HL-60 (cell line): ENCODE measurements around the gene DEPDC4.
A peak's percentile ranks its signal among the peaks of the same experiment; 100 is the strongest.
"Not testable (repeated sequence)": the region's sequence is repeated elsewhere in the genome, so short reads cannot be mapped to it uniquely, and the experiment has no call there.

Experiments
- DNase-seq, 2 experiments: peaks; one replicate each; pipeline ENCODE4 v3.0.0-alpha.2; 2010 to 2020; ENCODE audit warnings: low read depth in 1 of 2, low spot score in 1 of 2
- H3K27ac ChIP-seq: fragments of 250-450 bp; sonication (Bioruptor Pico); replicated peaks from 2 replicates; pipeline ENCODE4 v1.5.1; 2020; ENCODE audit warnings: mild to moderate bottlenecking, moderate library complexity
- H3K27me3 ChIP-seq: fragments of 250-450 bp; sonication (Bioruptor Pico); 2 replicates; pipeline ENCODE4 v1.5.1; 2021; ENCODE audit warnings: mild to moderate bottlenecking, moderate library complexity; ENCODE audit not compliant: insufficient read depth, poor library complexity, severe bottlenecking
- H3K4me3 ChIP-seq: replicated peaks from 2 replicates; pipeline ENCODE4 v1.5.1; 2011; ENCODE audit warnings: mild to moderate bottlenecking, control low read depth, low read length; ENCODE audit not compliant: insufficient read depth
- CTCF ChIP-seq: IDR thresholded peaks from one replicate; pipeline ENCODE4 v1.5.1; 2011; ENCODE audit warnings: low read length, control low read depth, inconsistent platforms; ENCODE audit not compliant: insufficient read depth
- GABPA ChIP-seq: IDR thresholded peaks from 2 replicates; pipeline ENCODE4 v1.6.1; 2012; ENCODE audit warnings: low read depth
- POLR2AphosphoS5 ChIP-seq: IDR thresholded peaks from 2 replicates; pipeline ENCODE4 v1.6.1; 2012; ENCODE audit warnings: low read depth
- REST ChIP-seq: IDR thresholded peaks from 2 replicates; pipeline ENCODE4 v1.6.1; 2012; ENCODE audit warnings: low read depth; ENCODE audit not compliant: insufficient replicate concordance
- SPI1 ChIP-seq: IDR thresholded peaks from 2 replicates; pipeline ENCODE4 v1.6.1; 2012; ENCODE audit warnings: low read depth, mild to moderate bottlenecking, borderline replicate concordance
- long read RNA-seq: library from polyadenylated mRNA; unstranded; transcript quantifications from one replicate; pipeline ENCODE4 v2.0.0, GENCODE V29; 2020

Gene DEPDC4
- long read RNA-seq, partial matches to known transcripts = 3 of 16 reads
- long read RNA-seq, other reads (novel, unspliced or antisense) = 12 of 16 reads

DNA sequence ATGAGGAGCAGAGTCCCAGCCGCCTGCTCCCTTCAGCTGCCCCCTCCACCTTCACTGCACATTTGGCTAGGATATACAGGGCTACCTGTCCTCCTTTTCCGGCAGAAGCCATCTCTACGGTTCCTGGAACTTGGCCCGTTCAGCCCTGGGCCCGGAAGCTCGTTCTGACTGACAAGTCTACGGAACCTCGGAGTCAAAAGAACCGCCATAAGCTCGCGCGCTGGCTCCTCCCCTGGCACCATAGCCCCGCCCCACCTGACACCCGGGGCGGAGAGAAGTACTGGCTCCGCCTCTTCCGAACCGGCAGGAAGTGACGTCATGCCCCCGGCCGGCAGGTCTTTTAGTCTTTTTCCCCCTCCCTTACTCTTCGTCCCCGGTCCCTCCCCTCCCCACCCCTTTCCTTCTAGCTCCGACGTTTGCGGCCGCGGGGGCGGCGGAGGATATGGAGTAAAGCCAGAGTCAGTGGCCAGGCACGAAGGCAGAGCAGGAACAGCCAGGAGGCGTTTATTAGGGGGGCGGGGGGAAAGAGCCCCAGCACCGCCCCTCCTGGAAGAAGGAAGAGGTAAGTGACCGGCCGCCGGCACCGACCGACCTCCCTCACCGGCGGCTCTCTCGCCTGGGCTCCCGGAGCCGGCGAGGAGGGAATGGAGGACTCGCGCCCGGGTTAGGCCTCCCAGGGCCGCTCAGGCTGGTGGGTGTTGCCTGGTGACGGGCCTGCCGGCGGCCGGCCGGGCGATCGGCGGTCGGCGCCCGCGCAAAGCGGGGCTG is at the start of gene DEPDC4, which contains the start of gene SCYL2:
Gene DEPDC4, minus strand, starts transcription at position 245 of the 768 bp plus-strand sequence. Its CDS starts 3 bp downstream, at position 242.
Gene SCYL2, plus strand, starts transcription at position 343 of the 768 bp plus-strand sequence. CDS start 15,794 bp downstream, outside the sequence.
- peak; percentile 92 to 95 for DNase-seq
- no peaks in the 10 kb centered on the region for H3K27me3 ChIP-seq
- peak within 1 kb of the TSS; percentile 64 for H3K4me3 ChIP-seq
- peak within 1 kb of the TSS; percentile 85 for H3K27ac ChIP-seq
- TF ChIP-seq REST (no peak), SPI1 (peak; percentile 9; the same call in 1 of the 2 replicates), POLR2AphosphoS5 (peak; percentile 42; the same call in 1 of the 2 replicates), GABPA (peak; percentile 59), CTCF (no peak)

DNA sequence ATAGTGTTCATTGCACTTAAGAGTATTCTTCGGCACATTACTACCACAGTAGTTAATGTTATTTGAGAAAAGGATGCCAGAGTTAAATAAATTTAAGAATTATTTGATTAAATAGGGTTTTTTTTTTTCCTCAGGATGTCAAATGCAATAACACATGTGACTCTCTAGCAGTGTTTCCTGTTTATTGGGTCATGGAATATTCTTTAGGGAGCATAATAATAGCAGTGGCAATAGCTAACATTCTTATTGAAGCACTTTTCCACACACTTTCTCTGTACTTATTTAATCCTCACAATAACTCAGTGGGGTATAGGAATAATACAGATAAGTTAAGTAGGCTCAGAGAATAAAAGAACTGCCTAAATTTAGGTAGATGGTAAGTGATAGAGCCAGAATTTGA is 44.4 kb upstream of the DEPDC4 start:
- DNase-seq = no peak
- no peak overlapping the region for H3K4me3 ChIP-seq
- TF ChIP-seq GABPA (no peak), POLR2AphosphoS5 (no peak), REST (no peak), CTCF (no peak), SPI1 (no peak)
- H3K27ac ChIP-seq = no peak overlapping the region
- no peaks in the 10 kb centered on the region for H3K27me3 ChIP-seq

DNA sequence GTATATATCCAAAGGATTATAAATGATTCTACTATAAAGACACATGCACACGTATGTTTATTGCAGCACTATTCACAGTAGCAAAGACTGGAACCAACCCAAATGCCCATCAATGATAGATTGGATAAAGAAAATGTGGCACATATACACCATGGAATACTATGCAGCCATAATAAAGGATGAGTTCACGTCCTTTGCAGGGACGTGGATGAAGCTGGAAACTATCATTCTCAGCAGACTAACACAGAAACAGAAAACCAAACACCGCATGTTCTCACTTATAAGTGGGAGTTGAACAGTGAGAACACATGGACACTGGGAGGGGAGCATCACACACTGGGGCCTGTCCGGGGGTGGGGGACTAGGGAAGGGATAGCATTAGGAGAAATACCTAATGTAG is 41.3 kb upstream of the DEPDC4 start:
- H3K27ac ChIP-seq, H3K27me3 ChIP-seq, DNase-seq, H3K4me3 ChIP-seq: not testable (repeated sequence)

- H3K4me3 ChIP-seq, H3K27ac ChIP-seq, H3K27me3 ChIP-seq, DNase-seq: not testable (repeated sequence)
Observed at GRCh38 chr12:100304334-100304733, 37.5 kb upstream of the DEPDC4 start.
